ENCODE data around the gene TBC1D22A.
A peak's percentile ranks its signal among the peaks of the same experiment; 100 is the strongest.

The TBC1D22A gene

GRCh38 chr22:46843821-46844255, 81.4 kb downstream of the TBC1D22A start:
- no peak for DNase-seq

- DNase-seq: no peak
Observed at GRCh38 chr22:46844606-46845210, 82.3 kb downstream of the TBC1D22A start.

GRCh38 chr22:46845296-46846149, 83.1 kb downstream of the TBC1D22A start:
- DNase-seq: no peak

DNA sequence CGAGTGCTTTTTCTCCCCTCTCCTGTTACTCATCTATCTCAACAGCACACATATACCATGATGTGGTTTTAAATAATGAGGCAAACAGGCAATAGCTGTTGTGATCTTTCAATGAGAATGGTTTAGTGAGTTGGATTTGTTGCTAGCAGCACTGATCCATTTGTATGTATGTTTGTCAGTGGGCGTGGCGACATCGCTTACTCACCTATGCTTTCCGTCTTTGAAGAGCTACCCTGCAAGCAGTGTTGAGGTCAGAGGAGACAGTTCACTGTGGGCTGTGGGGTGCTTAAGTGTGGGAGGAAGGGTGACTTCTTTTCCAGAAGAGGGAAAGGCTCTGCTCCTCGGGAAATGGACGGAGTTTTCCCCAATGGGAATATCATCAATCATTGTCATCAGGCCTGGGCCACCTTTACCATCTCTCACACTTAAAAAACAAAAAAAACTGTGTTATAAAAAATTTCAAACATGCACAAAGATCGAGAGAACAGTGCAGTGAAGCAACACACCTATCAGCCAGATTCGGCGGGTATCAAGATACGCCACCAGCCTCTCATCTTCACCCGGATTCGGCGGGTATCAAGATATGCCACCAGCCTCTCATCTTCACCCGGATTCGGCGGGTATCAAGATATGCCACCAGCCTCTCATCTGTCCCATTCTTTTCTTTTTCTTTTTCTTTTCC, 83.8 kb downstream of the TBC1D22A start:
- DNase-seq: peak in 1 of 4 experiments; percentile 14

GRCh38 chr22:46846832-46847355, 84.4 kb downstream of the TBC1D22A start:
- DNase-seq: no peak

- no peak for DNase-seq
Observed at GRCh38 chr22:46848197-46848596, 85.7 kb downstream of the TBC1D22A start.

DNA sequence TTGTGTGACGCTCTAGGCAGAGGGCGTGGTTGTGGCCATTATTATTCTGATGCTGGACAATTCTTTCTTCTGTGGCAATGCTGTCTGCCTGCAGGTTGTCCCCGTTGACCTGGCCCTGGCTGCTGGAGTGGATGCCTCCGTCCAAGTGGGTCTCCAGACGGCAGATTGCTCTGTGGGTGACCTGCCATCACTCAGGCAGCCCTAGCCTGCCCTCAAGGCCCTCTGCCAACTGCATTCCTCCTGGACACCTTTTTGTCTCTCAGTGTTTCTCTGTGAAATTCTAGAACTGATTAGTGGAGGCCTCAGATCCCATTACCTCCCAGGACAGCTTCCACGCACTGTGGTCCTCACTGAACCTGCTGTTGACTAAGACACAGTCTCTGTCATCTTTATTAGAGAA, 86.7 kb downstream of the TBC1D22A start:
- no peak for DNase-seq

DNA sequence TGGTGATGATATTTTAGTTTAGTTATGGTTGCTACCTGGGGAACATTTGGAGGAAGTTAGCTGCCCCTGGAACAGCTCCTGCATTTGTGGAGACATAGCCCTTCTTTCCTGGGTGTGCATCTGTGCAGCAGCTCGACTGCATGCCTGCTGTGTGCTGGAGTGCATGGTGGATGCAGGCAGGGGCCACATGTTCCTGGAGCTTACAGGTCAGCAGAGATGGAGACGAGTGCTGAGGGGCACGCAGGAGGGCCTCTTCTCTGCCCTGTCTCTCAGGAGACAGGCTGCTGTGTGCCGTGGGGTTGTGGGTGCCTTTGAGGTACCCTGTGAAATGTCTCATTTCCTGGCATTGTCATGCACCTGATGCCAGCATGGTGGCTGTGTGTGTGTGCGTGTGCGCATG, 87.5 kb downstream of the TBC1D22A start:
- DNase-seq: no peak

- DNase-seq: no peak
Observed at GRCh38 chr22:46851311-46851710, 88.9 kb downstream of the TBC1D22A start.

DNA sequence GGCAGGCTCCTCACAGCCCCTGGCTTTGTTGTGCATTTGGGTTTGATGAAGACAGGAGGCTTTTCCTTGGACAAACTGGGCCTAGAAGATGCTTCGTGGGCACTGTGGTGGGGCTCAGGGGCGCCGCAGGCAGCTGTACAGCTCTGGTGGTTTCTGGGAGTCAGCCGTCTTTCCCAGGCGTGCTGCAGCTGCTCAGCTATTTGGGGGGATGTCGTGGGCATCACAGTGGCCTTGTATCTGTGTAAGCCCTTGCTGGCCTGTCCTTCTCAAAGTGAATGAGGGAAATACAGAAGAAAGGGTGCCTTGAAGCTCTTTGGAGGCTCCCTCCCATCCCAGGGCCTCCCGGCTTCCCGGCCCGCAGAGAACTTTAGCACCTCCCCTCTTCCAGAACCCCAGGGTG, 89.5 kb downstream of the TBC1D22A start:
- DNase-seq: no peak

DNA sequence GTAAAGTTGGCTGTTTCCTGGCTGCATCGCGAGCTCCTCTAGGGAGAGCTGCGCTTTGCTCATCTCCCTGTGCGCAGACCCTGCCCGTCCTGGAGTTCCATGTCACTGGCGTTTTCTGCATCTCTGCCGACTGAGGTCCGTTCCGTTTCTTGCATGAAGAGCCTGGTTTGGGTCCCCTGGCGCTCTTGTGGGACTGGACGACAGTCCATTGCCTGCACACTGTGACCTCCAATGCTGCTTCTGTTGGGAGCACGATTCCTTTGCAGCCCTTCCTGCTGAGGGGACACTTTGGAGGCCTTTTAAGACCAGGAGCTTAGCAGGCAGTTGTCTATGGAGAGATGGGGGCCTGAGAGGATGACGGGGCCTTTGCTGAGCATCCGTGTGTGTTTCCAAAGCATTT, 90.3 kb downstream of the TBC1D22A start:
- DNase-seq: no peak

DNA sequence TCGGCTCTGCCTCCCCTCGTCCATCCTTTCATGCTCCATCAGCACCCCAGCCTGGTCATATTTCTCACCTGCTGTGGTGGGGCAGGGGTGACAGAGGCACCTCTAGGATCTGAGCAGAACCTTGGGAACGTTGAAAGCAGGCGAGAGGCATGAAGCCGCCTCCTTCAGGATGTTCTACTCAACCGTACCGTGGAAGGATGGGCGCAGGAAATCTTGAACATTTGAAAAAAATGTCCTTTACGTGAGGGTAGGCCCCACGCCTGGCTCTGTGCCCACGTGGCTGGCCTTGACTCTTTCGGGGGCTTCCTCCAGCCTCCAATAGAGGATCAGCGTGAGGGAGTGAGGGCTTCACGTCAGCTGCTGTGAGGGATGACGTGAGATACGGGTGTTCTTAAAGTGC, 90.7 kb downstream of the TBC1D22A start:
- no peak for DNase-seq

DNA sequence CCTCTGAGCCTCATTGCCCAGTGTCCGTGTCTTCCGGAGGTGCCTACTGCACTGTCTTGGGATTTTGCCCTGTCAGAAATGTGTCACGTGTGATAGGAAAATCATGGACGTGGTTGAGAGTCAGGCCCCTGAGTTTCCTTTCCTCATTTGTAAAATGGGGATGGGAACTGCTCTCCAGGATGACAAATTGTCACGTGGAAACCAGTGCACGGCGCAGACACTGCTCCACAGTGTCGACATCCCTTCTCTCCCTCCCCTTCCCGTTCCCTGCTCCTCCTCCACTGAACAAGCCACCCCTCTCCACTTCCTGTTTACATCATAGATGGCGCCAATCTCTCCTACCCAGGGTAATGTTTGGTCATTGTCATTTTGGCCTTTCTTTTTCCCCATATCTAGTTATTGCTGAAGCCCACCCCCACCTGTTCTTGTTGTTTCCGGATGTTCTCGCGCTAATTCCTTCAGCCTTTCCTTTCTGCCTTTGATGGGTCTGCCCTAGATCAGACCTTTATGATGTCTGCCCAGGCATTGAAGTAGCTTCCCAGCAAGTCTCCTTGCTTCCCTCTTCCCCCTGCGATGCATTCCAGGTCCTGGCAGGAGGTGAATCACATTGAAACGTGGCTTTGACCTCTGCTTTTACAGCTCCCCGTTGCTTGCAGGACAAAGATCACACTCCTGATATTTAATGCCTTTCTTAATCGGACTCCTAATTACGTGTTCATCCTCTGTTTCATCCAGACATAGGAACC, 91.8 kb downstream of the TBC1D22A start:
- no peak for DNase-seq

DNA sequence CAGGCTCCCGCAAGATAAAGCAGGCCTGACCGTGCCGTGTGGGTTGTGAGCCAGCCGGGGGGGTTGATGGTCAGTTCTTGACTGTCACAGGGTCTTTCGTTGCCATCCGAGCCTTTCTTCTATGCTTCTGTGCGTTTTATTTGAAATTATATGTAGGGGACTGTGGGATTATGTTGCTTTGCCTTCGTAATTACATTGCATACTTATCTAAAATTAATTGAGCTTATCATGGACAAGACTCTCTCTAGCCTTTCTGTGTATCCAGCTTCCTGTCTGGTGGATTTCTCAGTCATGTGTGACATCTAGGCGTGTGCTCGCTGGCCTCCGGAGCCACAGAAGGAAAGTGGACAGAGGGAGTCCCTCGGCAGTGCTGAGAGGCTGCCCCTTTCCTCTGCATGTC, 93.2 kb downstream of the TBC1D22A start:
- no peak for DNase-seq

- no peak for DNase-seq
Observed at GRCh38 chr22:46856661-46857060, 94.2 kb downstream of the TBC1D22A start.

DNA sequence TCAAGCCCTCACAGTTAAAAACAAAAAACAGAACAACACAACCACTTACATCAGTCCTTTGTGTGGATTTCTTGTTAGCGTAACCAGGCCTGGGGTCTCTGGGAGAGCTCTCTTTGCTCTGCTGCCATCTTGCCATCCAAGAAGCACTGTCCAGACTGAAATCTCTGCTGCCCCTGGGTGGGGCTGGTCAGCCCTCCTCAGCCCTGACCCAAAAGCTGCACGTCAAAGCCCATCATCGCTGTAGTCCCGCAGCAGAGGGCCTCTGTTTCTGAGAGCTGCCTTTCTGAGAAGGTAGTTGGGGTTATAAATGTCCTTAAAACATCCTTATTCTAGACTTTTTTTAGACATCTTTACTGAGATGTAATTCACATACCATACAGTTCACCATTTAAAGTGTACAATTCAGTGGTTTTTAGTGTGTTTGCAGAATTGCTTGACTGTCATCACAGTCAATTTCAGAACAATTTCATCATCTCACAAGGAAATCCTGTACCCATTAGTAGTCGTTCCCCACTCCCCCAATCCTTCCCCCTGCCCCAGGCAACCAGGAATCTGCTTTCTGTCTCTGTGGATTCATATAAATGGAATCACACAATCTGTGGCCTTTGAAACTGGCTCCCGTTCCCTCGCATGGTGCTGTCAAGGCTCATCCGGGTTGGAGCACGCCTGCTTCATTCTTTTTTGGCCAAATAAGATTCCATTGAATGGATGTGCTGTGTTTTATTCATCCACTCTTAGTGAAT, 94.9 kb downstream of the TBC1D22A start:
- DNase-seq: no peak

DNA sequence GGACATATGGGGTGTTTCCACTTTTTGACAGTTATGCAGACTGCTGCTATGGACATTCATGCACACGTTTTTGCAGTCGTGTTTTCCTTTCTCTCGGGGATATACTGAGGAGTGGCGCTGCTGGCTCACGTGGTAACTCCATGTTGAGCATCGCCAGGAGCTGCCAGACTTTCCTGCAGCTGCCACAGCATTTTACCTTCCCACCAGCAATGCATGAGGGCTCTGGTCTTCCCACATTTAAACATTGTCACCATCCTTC, 95.4 kb downstream of the TBC1D22A start:
- no peak for DNase-seq

- no peak for DNase-seq
Observed at GRCh38 chr22:46858181-46858771, 95.8 kb downstream of the TBC1D22A start.

- DNase-seq: no peak
Observed at GRCh38 chr22:46860562-46860961, 98.1 kb downstream of the TBC1D22A start.

DNA sequence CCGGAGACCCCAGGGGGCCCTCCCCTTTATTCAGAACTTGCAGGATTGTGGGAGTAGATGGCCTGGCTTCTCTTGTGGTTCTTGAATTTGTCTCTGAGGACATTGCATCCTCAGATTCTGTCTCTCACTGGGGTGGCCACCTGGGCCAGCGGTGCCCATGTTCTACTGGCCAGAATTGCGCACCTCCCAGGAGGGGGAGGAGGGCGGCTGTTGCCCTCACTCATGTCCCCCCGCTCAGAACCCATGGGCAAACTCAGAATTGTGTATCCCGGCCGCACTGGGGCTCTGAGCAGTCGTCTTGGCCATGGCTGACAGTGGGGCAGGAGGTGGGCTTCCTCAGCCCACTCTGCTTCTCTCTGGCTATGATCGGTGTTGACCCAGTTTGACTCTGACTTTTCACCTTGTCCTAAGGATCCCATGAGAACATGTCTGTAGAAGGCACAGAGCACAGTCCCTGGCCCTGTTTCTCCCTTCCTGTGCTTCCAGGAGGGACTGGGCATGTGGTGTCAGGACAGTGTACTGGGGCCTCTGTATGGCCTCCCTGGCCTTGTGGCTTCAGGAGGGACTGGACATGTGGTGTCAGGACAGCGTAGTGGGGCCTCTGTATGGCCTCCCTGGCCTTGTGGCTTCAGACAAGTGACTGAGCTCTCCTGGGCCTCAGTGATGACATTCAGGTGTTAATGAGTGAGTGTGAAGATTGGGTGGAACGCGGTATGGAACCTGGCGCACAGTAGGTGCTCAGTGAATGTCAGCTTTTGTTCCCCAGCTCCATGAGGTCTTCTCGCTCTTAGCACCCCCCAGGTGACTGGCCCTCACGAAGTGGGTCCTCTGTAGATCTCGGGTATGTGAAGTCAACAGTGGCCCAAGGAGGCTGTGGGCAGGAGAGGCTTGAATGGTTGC, 99.3 kb downstream of the TBC1D22A start:
- DNase-seq: no peak
